Activated CD4-positive, alpha-beta T cell treated with anti-CD3 and anti-CD28 coated beads, Interleukin-2, amount 10 ng/mL, durations not matched to agents 7 days and 5 days (primary cell): ENCODE results near the gene VPS13A. TPM values are rescaled to one million over a fixed set of nuclear protein-coding genes. Genes with fewer than 3 reads are reported as not detected.

Experiments used
- CTCF ChIA-PET: fragments of 350-600 bp; sonication (Branson Sonifier 250); formaldehyde crosslinking; loops from one replicate; lab custom pipeline; 2021; ENCODE audit warnings: antibody characterized with exemption; lab: Charles Lee
- POLR2A ChIA-PET: fragments of 350-600 bp; sonication (Branson Sonifier 250); formaldehyde crosslinking; loops from one replicate; lab custom pipeline; 2021; ENCODE audit warnings: antibody characterized with exemption; lab: Charles Lee
- DNase-seq: peaks from one replicate; pipeline ENCODE4 v3.0.0-alpha.2; 2020
- H3K27ac Mint-ChIP-seq: one replicate; pipeline ENCODE4 v1.8.0; 2021; ENCODE audit warnings: mild to moderate bottlenecking, moderate library complexity, mixed read lengths
- H3K27me3 Mint-ChIP-seq: one replicate; pipeline ENCODE4 v1.8.0; 2021; ENCODE audit warnings: mixed read lengths
- H3K36me3 Mint-ChIP-seq: one replicate; pipeline ENCODE4 v1.8.0; 2021; ENCODE audit warnings: low read depth, mixed read lengths
- H3K4me1 Mint-ChIP-seq: one replicate; pipeline ENCODE4 v1.8.0; 2021; ENCODE audit warnings: mixed read lengths
- H3K4me3 Mint-ChIP-seq: one replicate; pipeline ENCODE4 v1.8.0; 2021; ENCODE audit warnings: mild to moderate bottlenecking, moderate library complexity, mixed read lengths
- H3K9me3 Mint-ChIP-seq: one replicate; pipeline ENCODE4 v1.8.0; 2021; ENCODE audit warnings: mixed read lengths
- total RNA-seq, 2 experiments: library from RNA; stranded (reverse); gene quantifications; one replicate each; pipeline ENCODE4 v1.2.3, GENCODE V29; 2021

Gene VPS13A
- total RNA-seq, 2 experiments from 2014 or later = 43.0 to 46.7 TPM

DNA sequence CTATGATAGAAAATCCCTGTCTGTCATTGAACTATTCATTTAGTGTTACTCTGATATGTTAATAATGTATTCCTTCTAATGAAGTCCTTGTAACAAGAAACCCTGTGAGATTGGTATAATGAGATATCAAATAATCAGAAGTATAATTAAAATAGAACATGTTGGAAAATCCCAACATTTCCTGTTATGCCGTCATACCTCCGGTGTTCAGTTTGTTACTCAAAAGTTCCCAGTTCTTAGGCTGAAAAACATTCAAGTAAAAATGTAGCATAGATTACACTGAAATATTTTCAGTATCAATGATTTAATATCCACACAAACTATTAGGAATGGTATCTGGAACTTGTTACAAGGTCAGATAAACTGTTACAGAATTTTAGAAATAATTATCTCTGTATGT is 243.3 kb downstream of the VPS13A start:
- DNase-seq = no peak
- POLR2A ChIA-PET = no interaction called here
- H3K36me3 Mint-ChIP-seq = peaks cover 6% of the 10 kb centered on the region
- no peaks in the 10 kb centered on the region for H3K27me3 Mint-ChIP-seq
- no peaks in the 10 kb centered on the region for H3K9me3 Mint-ChIP-seq
- no peaks in the 10 kb centered on the region for H3K4me1 Mint-ChIP-seq
- H3K27ac Mint-ChIP-seq = no peak overlapping the region
- H3K4me3 Mint-ChIP-seq = no peak overlapping the region
- CTCF ChIA-PET = no interaction called here

GRCh38 chr9:77421506-77422265 is 244.4 kb downstream of the VPS13A start:
- Mint-ChIP-seq H3K27me3 (no peaks in the 10 kb centered on the region), H3K4me3 (no peak overlapping the region), H3K4me1 (no peaks in the 10 kb centered on the region), H3K9me3 (no peaks in the 10 kb centered on the region), H3K27ac (no peak overlapping the region), H3K36me3 (peaks cover 6% of the 10 kb centered on the region)
- POLR2A ChIA-PET = no interaction called here
- DNase-seq = no peak
- CTCF ChIA-PET = no interaction called here

GRCh38 chr9:77422969-77423368 is 245.6 kb downstream of the VPS13A start:
- H3K27ac Mint-ChIP-seq = no peak overlapping the region
- H3K9me3 Mint-ChIP-seq = no peaks in the 10 kb centered on the region
- no peak for DNase-seq
- no peak overlapping the region for H3K4me3 Mint-ChIP-seq
- POLR2A ChIA-PET = no interaction called here
- no peaks in the 10 kb centered on the region for H3K4me1 Mint-ChIP-seq
- CTCF ChIA-PET = no interaction called here
- H3K27me3 Mint-ChIP-seq = no peaks in the 10 kb centered on the region
- peaks cover 3% of the 10 kb centered on the region for H3K36me3 Mint-ChIP-seq

- Mint-ChIP-seq H3K27ac (no peak overlapping the region), H3K4me1 (no peaks in the 10 kb centered on the region), H3K4me3 (no peak overlapping the region), H3K36me3 (peaks cover 3% of the 10 kb centered on the region), H3K27me3 (no peaks in the 10 kb centered on the region), H3K9me3 (no peaks in the 10 kb centered on the region)
- CTCF ChIA-PET = interaction anchor here (1.0 kb wide), 1 partner anchor 10 kb away, joined by 4 read pairs; no protein-coding TSS in a partner anchor
- no peak for DNase-seq
- POLR2A ChIA-PET = no interaction called here
Observed at GRCh38 chr9:77423841-77424240, 246.5 kb downstream of the VPS13A start.

- ChIA-PET POLR2A (no interaction called here), CTCF (interaction anchor here (0.9 kb wide), 1 partner anchor 13 kb away, joined by 3 read pairs; no protein-coding TSS in a partner anchor)
- Mint-ChIP-seq H3K9me3 (no peaks in the 10 kb centered on the region), H3K36me3 (peaks cover 3% of the 10 kb centered on the region), H3K27ac (no peak overlapping the region), H3K27me3 (no peaks in the 10 kb centered on the region), H3K4me3 (no peak overlapping the region), H3K4me1 (no peaks in the 10 kb centered on the region)
- no peak for DNase-seq
Observed at GRCh38 chr9:77424993-77425392, 247.7 kb downstream of the VPS13A start.

- H3K27me3 Mint-ChIP-seq = no peaks in the 10 kb centered on the region
- no peak for DNase-seq
- H3K27ac Mint-ChIP-seq = no peak overlapping the region
- CTCF ChIA-PET = no interaction called here
- no peaks in the 10 kb centered on the region for H3K4me1 Mint-ChIP-seq
- H3K4me3 Mint-ChIP-seq = no peak overlapping the region
- peaks cover 3% of the 10 kb centered on the region for H3K36me3 Mint-ChIP-seq
- H3K9me3 Mint-ChIP-seq = no peaks in the 10 kb centered on the region
- POLR2A ChIA-PET = no interaction called here
Observed at GRCh38 chr9:77426712-77427111, 249.4 kb downstream of the VPS13A start.

- H3K27ac Mint-ChIP-seq = no peak overlapping the region
- ChIA-PET CTCF (interaction anchor here (1.0 kb wide), 1 partner anchor 10 kb away, joined by 3 read pairs; no protein-coding TSS in a partner anchor), POLR2A (no interaction called here)
- H3K4me1 Mint-ChIP-seq = no peaks in the 10 kb centered on the region
- H3K9me3 Mint-ChIP-seq = no peaks in the 10 kb centered on the region
- no peak for DNase-seq
- no peak overlapping the region for H3K4me3 Mint-ChIP-seq
- no peaks in the 10 kb centered on the region for H3K36me3 Mint-ChIP-seq
- H3K27me3 Mint-ChIP-seq = no peaks in the 10 kb centered on the region
Observed at GRCh38 chr9:77427256-77427927, 250.1 kb downstream of the VPS13A start.

GRCh38 chr9:77429928-77430327 is 252.6 kb downstream of the VPS13A start:
- H3K27me3 Mint-ChIP-seq = no peaks in the 10 kb centered on the region
- peaks cover 3% of the 10 kb centered on the region for H3K4me1 Mint-ChIP-seq
- ChIA-PET POLR2A (no interaction called here), CTCF (no interaction called here)
- H3K9me3 Mint-ChIP-seq = no peaks in the 10 kb centered on the region
- H3K27ac Mint-ChIP-seq = no peak overlapping the region
- no peaks in the 10 kb centered on the region for H3K36me3 Mint-ChIP-seq
- DNase-seq = no peak
- no peak overlapping the region for H3K4me3 Mint-ChIP-seq

DNA sequence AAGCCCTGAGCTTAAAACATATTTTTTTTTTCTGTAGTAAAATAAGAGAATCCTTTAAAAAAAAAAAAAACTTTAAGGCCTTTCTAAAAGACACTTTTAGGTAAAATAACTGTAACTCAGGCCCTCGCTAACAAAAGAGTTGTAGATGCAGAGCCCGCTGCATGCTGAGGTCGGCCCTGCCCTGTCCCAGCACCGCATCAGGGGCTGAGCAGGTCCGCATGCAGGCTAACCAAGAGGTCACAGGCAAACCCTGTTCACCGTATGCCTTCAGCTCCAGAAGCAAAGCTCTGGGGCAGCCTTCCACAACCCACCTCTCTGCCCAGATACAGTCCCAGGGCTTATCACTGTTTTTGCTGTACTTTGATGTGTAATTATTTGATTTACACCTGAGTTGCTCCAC is 254.7 kb downstream of the VPS13A start:
- Mint-ChIP-seq H3K4me1 (peaks cover 3% of the 10 kb centered on the region), H3K27ac (no peak overlapping the region), H3K36me3 (no peaks in the 10 kb centered on the region), H3K9me3 (no peaks in the 10 kb centered on the region), H3K27me3 (no peaks in the 10 kb centered on the region), H3K4me3 (no peak overlapping the region)
- ChIA-PET CTCF (no interaction called here), POLR2A (no interaction called here)
- DNase-seq = no peak

- Mint-ChIP-seq H3K4me1 (peaks cover 3% of the 10 kb centered on the region), H3K27me3 (no peaks in the 10 kb centered on the region), H3K9me3 (no peaks in the 10 kb centered on the region), H3K4me3 (no peak overlapping the region), H3K36me3 (no peaks in the 10 kb centered on the region), H3K27ac (no peak overlapping the region)
- POLR2A ChIA-PET = no interaction called here
- DNase-seq = peak; percentile 65
- CTCF ChIA-PET = interaction anchor here (0.6 to 2.7 kb wide), 14 partner anchors 8 to 684 kb away, joined by 3 to 9 read pairs (median 4); no protein-coding TSS in a partner anchor
Observed at GRCh38 chr9:77433675-77434445, 256.5 kb downstream of the VPS13A start.

DNA sequence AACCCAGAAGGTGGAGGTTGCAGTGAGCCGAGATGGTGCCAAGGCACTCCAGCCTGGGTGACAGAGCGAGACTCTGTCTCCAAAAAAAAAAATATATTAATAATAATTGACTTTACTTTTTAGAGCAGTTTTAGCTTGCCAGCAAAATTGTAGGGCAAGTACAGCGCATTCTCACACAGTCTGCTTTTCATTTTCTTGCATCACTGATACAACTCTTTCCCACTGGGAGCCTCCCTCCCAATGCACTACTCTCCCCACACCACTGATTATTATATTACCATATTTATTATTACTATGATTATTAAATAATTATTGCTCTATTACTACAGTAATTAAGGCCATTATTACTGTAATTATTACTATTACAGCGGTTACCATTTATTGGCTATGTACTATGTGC is 257.9 kb downstream of the VPS13A start:
- no peak for DNase-seq
- POLR2A ChIA-PET = no interaction called here
- Mint-ChIP-seq H3K4me1 (peaks cover 3% of the 10 kb centered on the region), H3K36me3 (no peaks in the 10 kb centered on the region), H3K27me3 (no peaks in the 10 kb centered on the region), H3K9me3 (no peaks in the 10 kb centered on the region), H3K4me3 (no peak overlapping the region), H3K27ac (no peak overlapping the region)
- CTCF ChIA-PET = interaction anchor here (1.5 to 2.7 kb wide), 3 partner anchors 9 to 22 kb away, joined by 3 to 9 read pairs (median 8); no protein-coding TSS in a partner anchor

- Mint-ChIP-seq H3K9me3 (no peaks in the 10 kb centered on the region), H3K27me3 (no peaks in the 10 kb centered on the region), H3K4me3 (no peak overlapping the region), H3K27ac (no peak overlapping the region), H3K4me1 (peaks cover 3% of the 10 kb centered on the region), H3K36me3 (no peaks in the 10 kb centered on the region)
- no peak for DNase-seq
- POLR2A ChIA-PET = no interaction called here
- CTCF ChIA-PET = interaction anchor here (1.5 to 2.7 kb wide), 2 partner anchors 8 to 21 kb away, joined by 3 to 9 read pairs; no protein-coding TSS in a partner anchor
Observed at GRCh38 chr9:77435688-77436087, 258.4 kb downstream of the VPS13A start.

GRCh38 chr9:77438653-77439052 is 261.3 kb downstream of the VPS13A start:
- CTCF ChIA-PET = no interaction called here
- Mint-ChIP-seq H3K27ac (no peak overlapping the region), H3K27me3 (no peaks in the 10 kb centered on the region), H3K36me3 (no peaks in the 10 kb centered on the region), H3K9me3 (no peaks in the 10 kb centered on the region), H3K4me1 (peaks cover 3% of the 10 kb centered on the region), H3K4me3 (no peak overlapping the region)
- no peak for DNase-seq
- POLR2A ChIA-PET = no interaction called here
